ENCODE measurements around the gene NEGR1.
"Not testable (repeated sequence)": the region's sequence is repeated elsewhere in the genome, so short reads cannot be mapped to it uniquely, and the experiment has no call there.

Gene NEGR1

GRCh38 chr1:72282271-72283021 lies at the start of gene NEGR1:
Gene NEGR1, minus strand, starts transcription at chr1:72282539.
- DNase-seq (ENCODE audit: low read depth) = peak; percentile 95

- no peak for DNase-seq (ENCODE audit: low read depth)
Observed at GRCh38 chr1:72326494-72326893, 44.2 kb upstream of the NEGR1 start.

- no peak for DNase-seq (ENCODE audit: low read depth)
Observed at GRCh38 chr1:72324451-72324850, 42.1 kb upstream of the NEGR1 start.

GRCh38 chr1:72322910-72323309 lies 40.6 kb upstream of the NEGR1 start:
- no peak for DNase-seq (ENCODE audit: low read depth)

GRCh38 chr1:72296501-72296900 lies 14.2 kb upstream of the NEGR1 start:
- peak; percentile 4 for DNase-seq (ENCODE audit: low read depth)

GRCh38 chr1:72288886-72289285 lies 6.5 kb upstream of the NEGR1 start:
- DNase-seq (ENCODE audit: low read depth) = no peak

- peak; percentile 16 for DNase-seq (ENCODE audit: low read depth)
Observed at GRCh38 chr1:72286401-72286800, 4.1 kb upstream of the NEGR1 start.

- no peak for DNase-seq (ENCODE audit: low read depth)
Observed at GRCh38 chr1:72285074-72285425, 2.7 kb upstream of the NEGR1 start.

- DNase-seq (ENCODE audit: low read depth) = peak; percentile 96
Observed at GRCh38 chr1:72284348-72285073, 2.2 kb upstream of the NEGR1 start.

GRCh38 chr1:72284084-72284347 lies 1.7 kb upstream of the NEGR1 start:
- no peak for DNase-seq (ENCODE audit: low read depth)

- DNase-seq (ENCODE audit: low read depth) = peak; percentile 80
Observed at GRCh38 chr1:72283307-72284083, 1.2 kb upstream of the NEGR1 start.

- no peak for DNase-seq (ENCODE audit: low read depth)
Observed at GRCh38 chr1:72283022-72283306, 625 bp upstream of the NEGR1 start.

- peak; percentile 42 for DNase-seq (ENCODE audit: low read depth)
Observed at GRCh38 chr1:72281637-72282270, 585 bp downstream of the NEGR1 start.

GRCh38 chr1:72281144-72281543 lies 1.2 kb downstream of the NEGR1 start:
- DNase-seq (ENCODE audit: low read depth) = peak; percentile 45

GRCh38 chr1:72280711-72281110 lies 1.6 kb downstream of the NEGR1 start:
- peak; percentile 32 for DNase-seq (ENCODE audit: low read depth)

GRCh38 chr1:72280131-72280530 lies 2.2 kb downstream of the NEGR1 start:
- no peak for DNase-seq (ENCODE audit: low read depth)

GRCh38 chr1:72278461-72278860 lies 3.9 kb downstream of the NEGR1 start:
- DNase-seq (ENCODE audit: low read depth) = peak; percentile 23

- no peak for DNase-seq (ENCODE audit: low read depth)
Observed at GRCh38 chr1:72271555-72272085, 10.7 kb downstream of the NEGR1 start.

GRCh38 chr1:72262735-72263134 lies 19.6 kb downstream of the NEGR1 start:
- DNase-seq (ENCODE audit: low read depth) = no peak

- no peak for DNase-seq (ENCODE audit: low read depth)
Observed at GRCh38 chr1:72253132-72253531, 29.2 kb downstream of the NEGR1 start.

GRCh38 chr1:72241397-72241796 lies 40.9 kb downstream of the NEGR1 start:
- peak; percentile 52 for DNase-seq (ENCODE audit: low read depth)

- not testable (repeated sequence) for DNase-seq (ENCODE audit: low read depth)
Observed at GRCh38 chr1:72235931-72236330, 46.4 kb downstream of the NEGR1 start.

GRCh38 chr1:72235062-72235461 lies 47.3 kb downstream of the NEGR1 start:
- DNase-seq (ENCODE audit: low read depth) = no peak

All from ELR (cell line).